Measurements from ENCODE around the gene RBFOX2. TPM values are rescaled to one million over a fixed set of nuclear protein-coding genes. Genes with fewer than 3 reads are reported as not detected.
A peak's percentile ranks its signal among the peaks of the same experiment; 100 is the strongest.

The RBFOX2 gene
- total RNA-seq, 1 donor from 2014 or later: 58.1 TPM

DNA sequence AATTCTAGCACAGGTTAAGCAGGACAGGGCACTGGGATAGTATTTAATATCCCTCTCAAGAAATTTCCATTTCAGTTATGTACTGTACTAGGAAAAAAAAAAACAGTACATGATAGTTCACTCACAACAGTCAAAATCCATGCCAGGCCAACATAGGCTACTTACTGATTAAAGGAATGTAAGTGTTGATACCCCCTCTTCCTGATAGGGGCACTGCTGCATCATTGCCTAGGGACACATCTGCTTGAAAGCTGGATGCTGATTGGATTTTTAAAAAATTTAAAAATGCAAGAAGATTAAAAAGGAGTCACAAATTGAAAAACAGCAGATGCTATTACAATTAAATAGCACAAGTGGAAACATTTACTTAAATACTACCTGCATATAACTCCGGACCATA is 267.6 kb downstream of the RBFOX2 start:
- intact Hi-C loops (cut with DNase I): loop anchor here (5.0 to 10.0 kb wide), 3 partner anchors 81 to 364 kb away; no protein-coding TSS in a partner anchor
- TF ChIP-seq, protein P1, sequence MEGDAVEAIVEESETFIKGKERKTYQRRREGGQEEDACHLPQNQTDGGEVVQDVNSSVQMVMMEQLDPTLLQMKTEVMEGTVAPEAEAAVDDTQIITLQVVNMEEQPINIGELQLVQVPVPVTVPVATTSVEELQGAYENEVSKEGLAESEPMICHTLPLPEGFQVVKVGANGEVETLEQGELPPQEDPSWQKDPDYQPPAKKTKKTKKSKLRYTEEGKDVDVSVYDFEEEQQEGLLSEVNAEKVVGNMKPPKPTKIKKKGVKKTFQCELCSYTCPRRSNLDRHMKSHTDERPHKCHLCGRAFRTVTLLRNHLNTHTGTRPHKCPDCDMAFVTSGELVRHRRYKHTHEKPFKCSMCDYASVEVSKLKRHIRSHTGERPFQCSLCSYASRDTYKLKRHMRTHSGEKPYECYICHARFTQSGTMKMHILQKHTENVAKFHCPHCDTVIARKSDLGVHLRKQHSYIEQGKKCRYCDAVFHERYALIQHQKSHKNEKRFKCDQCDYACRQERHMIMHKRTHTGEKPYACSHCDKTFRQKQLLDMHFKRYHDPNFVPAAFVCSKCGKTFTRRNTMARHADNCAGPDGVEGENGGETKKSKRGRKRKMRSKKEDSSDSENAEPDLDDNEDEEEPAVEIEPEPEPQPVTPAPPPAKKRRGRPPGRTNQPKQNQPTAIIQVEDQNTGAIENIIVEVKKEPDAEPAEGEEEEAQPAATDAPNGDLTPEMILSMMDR (IDR thresholded peaks at IDR 0.05): peak in 2 of 3 experiments; percentile 18 to 37

DNA sequence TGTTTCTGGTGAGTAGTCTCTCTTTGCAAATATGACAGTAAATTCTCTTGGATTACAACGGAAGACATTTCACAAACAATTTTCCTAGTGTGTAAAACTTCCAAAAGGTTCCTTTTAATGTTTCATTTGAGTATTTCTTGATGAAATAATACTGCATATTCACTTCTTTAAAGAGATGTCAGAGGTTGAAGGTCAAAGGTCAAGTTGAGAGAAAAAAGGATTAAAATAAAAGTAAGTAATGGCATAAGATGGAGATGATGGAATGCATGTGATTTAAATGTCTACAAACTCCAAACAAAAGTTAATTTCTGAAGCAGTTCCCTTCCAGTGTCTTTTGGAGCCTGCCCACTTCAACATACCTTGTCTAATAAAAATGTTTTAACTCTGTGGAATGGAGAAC is 270.2 kb downstream of the RBFOX2 start:
- peaks cover 12 to 34% of the 10 kb centered on the region in 2 donors for H3K36me3 ChIP-seq
- TF ChIP-seq, protein P1 (IDR thresholded peaks at IDR 0.05): no peak

More for the DNA sequence above, 267.6 kb downstream of the RBFOX2 start:
- Histone ChIP-seq H3K4me3 (no peak overlapping the region), H3K27ac (no peak overlapping the region), H3K4me1 (no peaks in the 10 kb centered on the region), H3K27me3 (no peaks in the 10 kb centered on the region), H3K9me3 (no peaks in the 10 kb centered on the region), H3K36me3 (peaks cover 8 to 23% of the 10 kb centered on the region in 2 donors)
- DNase-seq (ENCODE audit: low spot score in 2 of 2): no peak

DNA sequence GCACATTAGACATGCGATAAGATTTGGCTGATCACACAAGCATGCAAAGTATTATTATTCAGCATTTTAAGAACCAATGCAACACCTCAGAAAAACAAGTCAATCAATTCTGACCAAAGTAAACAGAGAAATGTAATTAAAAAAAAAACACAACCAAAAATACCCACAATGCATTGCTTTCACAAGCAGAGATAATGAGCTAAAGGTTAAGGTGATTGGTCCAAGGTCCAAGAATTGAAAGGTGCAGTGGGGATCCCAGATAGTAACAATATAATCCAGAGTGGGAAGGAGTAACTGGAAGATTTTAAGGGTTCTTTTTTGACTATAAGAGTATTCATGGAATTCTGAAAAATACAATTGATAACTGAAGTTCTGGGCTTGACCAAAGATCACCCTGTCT is 271.9 kb downstream of the RBFOX2 start:
- Histone ChIP-seq H3K4me1 (no peaks in the 10 kb centered on the region), H3K27me3 (no peaks in the 10 kb centered on the region), H3K36me3 (peaks cover 15 to 37% of the 10 kb centered on the region in 2 donors), H3K27ac (no peak overlapping the region), H3K9me3 (no peaks in the 10 kb centered on the region), H3K4me3 (no peak overlapping the region)
- intact Hi-C loops (cut with DNase I): no loop called here
- no peak for DNase-seq (ENCODE audit: low spot score in 2 of 2)
- TF ChIP-seq, protein P1 (IDR thresholded peaks at IDR 0.05): no peak

More for the DNA sequence above, 270.2 kb downstream of the RBFOX2 start:
- DNase-seq (ENCODE audit: low spot score in 2 of 2): no peak
- Histone ChIP-seq H3K4me3 (no peak overlapping the region), H3K27me3 (no peaks in the 10 kb centered on the region), H3K27ac (no peak overlapping the region), H3K9me3 (no peaks in the 10 kb centered on the region), H3K4me1 (no peaks in the 10 kb centered on the region)
- intact Hi-C loops (cut with DNase I): no loop called here

DNA sequence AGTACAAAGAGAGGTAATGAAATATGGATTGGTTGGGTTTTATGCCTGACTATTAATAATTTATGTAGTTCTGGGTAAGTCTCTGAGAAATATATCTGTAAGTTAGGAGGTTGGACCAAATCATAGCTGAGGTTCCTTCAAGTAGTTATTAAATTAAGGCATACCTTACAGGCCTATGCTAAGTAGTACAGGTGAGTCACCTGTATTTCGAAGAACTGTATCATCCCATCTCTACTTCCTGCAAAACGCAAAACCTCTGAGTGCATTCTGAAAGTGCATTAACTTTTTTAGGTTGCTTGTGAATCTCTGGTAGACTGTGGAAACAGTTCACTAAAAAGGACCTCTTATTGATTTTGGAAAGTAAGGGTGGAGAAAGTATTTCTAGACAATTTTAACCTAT is 273.9 kb downstream of the RBFOX2 start:
- Histone ChIP-seq H3K36me3 (peaks cover 19 to 28% of the 10 kb centered on the region in 2 donors), H3K27me3 (no peaks in the 10 kb centered on the region), H3K27ac (no peak overlapping the region), H3K4me1 (no peaks in the 10 kb centered on the region), H3K9me3 (no peaks in the 10 kb centered on the region), H3K4me3 (no peak overlapping the region)
- no peak for DNase-seq (ENCODE audit: low spot score in 2 of 2)
- intact Hi-C loops (cut with DNase I): no loop called here
- TF ChIP-seq, protein P1 (IDR thresholded peaks at IDR 0.05): no peak

DNA sequence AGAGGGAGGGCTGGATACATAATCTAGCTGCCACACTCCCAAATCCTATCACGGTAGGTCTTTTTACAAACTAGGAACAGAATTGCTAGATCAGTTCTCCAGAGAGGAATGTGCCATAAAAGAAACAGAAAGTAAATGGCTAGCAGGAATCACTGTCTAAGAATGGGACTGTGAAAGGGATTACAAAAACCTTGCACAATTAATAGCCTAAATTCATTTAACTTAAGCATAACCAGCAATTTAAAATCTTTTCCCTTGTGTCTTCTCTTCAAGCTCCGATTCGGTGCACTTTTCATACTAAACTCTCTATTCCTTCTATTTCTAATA is 275.8 kb downstream of the RBFOX2 start:
- DNase-seq (ENCODE audit: low spot score in 2 of 2): no peak
- intact Hi-C loops (cut with DNase I): no loop called here
- no peak overlapping the region for H3K27ac ChIP-seq
- no peaks in the 10 kb centered on the region for H3K9me3 ChIP-seq
- no peaks in the 10 kb centered on the region for H3K27me3 ChIP-seq
- TF ChIP-seq, protein P1 (IDR thresholded peaks at IDR 0.05): no peak
- H3K36me3 ChIP-seq: peaks cover 11 to 15% of the 10 kb centered on the region in 2 donors
- no peak overlapping the region for H3K4me3 ChIP-seq
- no peaks in the 10 kb centered on the region for H3K4me1 ChIP-seq

Measured in ascending aorta (tissue), 2 donors.